ENCODE data around the gene PHF21B.
"Not testable (repeated sequence)": the region's sequence is repeated elsewhere in the genome, so short reads cannot be mapped to it uniquely, and the experiment has no call there.

The PHF21B gene

DNA sequence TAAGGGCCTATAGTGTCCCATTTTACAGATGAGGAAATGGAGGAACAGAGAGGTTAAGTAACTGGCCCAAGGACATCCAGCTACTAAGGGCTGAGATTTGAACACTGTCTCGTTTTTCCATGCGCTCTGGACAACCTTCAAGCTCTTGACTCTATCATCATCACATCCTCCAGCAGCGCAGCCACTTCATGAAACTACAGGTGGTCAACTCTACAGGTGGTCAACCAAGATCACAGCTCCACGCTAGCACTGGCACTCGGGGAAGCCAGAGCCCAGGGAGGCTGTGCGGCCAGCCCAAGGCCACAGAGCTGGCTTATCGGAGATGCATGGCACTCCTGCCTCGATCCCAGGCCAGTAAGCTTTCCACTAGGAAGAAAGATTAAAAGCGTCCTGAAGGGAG is 40.0 kb downstream of the PHF21B start:
- Histone ChIP-seq H3K9ac (ENCODE audit: low read length) (no peak overlapping the region), H3K27me3 (ENCODE audit: control insufficient read depth, insufficient read depth, low read length) (no peaks in the 10 kb centered on the region), H3K9me3 (ENCODE audit: control insufficient read depth, low read length) (no peaks in the 10 kb centered on the region), H3K4me1 (ENCODE audit: control insufficient read depth, insufficient read depth, low read length) (no peaks in the 10 kb centered on the region), H3K4me3 (ENCODE audit: low read length) (no peak overlapping the region), H3K36me3 (ENCODE audit: control insufficient read depth, insufficient read depth, low read length) (no peaks in the 10 kb centered on the region)

DNA sequence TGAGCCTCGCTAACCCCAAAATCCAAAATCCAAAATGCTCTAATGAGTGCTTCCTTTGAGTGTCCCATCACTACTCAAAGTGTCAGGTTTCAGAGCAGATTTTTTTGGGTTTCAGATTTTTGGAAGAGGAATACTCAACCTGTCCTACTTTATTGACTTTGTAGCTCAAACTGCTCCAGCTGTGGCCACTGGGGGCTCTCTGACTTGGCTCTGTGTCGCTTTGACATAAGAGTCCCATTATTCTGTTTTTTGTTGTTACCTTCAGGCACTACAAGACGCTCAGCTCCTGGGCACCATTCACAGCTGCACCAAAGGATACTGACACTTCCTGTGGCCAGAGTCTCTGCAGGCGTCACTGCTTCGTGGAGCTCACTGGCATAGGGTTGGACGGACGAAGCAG is 41.1 kb downstream of the PHF21B start:
- Histone ChIP-seq H3K4me3 (ENCODE audit: low read length) (no peak overlapping the region), H3K9ac (ENCODE audit: low read length) (no peak overlapping the region), H3K4me1 (ENCODE audit: control insufficient read depth, insufficient read depth, low read length) (no peaks in the 10 kb centered on the region), H3K27me3 (ENCODE audit: control insufficient read depth, insufficient read depth, low read length) (no peaks in the 10 kb centered on the region), H3K36me3 (ENCODE audit: control insufficient read depth, insufficient read depth, low read length) (no peaks in the 10 kb centered on the region), H3K9me3 (ENCODE audit: control insufficient read depth, low read length) (no peaks in the 10 kb centered on the region)

DNA sequence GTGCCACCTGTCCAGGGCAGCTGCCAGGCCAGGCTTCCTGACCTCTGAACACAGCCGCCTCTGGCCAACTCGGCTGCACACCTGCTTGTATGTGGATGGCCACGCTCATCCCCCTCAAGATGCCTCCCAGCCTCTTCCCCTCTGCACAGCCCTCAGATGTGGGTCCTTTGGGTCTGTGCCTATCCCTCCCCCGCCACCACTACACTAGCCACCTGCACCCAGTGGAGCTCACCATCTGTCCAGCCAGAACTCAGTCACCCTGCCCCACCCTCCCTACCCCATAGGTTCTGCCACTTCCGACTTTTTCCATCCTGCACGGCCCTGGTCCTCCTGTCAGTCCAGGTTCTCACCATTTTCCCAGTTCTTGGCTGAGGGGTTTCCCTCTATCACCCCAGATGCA is 44.6 kb downstream of the PHF21B start:
- Histone ChIP-seq H3K9ac (ENCODE audit: low read length) (no peak overlapping the region), H3K9me3 (ENCODE audit: control insufficient read depth, low read length) (no peaks in the 10 kb centered on the region), H3K27me3 (ENCODE audit: control insufficient read depth, insufficient read depth, low read length) (no peaks in the 10 kb centered on the region), H3K36me3 (ENCODE audit: control insufficient read depth, insufficient read depth, low read length) (no peaks in the 10 kb centered on the region), H3K4me3 (ENCODE audit: low read length) (no peak overlapping the region), H3K4me1 (ENCODE audit: control insufficient read depth, insufficient read depth, low read length) (no peaks in the 10 kb centered on the region)

DNA sequence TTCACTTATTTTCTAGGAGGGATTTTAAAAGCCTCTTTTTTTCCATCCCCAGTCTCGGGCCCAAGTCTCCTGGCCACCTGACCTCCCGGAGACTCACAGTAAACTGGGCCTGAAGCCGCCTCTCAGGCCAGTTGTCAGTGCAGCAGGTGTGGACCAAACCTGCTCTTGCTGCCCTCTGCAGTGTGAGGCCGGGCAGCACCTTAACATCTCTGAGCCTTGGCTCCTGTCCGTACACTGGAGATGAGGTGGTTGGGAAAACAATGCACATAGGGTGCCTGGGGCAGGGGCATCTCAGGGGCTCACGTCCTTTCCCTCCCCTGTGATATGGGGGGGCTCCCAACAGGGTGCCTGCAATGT is 45.1 kb downstream of the PHF21B start:
- H3K4me3 ChIP-seq (ENCODE audit: low read length): no peak overlapping the region
- H3K36me3 ChIP-seq (ENCODE audit: control insufficient read depth, insufficient read depth, low read length): no peaks in the 10 kb centered on the region
- H3K4me1 ChIP-seq (ENCODE audit: control insufficient read depth, insufficient read depth, low read length): no peaks in the 10 kb centered on the region
- H3K9me3 ChIP-seq (ENCODE audit: control insufficient read depth, low read length): no peaks in the 10 kb centered on the region
- no peak overlapping the region for H3K9ac ChIP-seq (ENCODE audit: low read length)
- H3K27me3 ChIP-seq (ENCODE audit: control insufficient read depth, insufficient read depth, low read length): no peaks in the 10 kb centered on the region

DNA sequence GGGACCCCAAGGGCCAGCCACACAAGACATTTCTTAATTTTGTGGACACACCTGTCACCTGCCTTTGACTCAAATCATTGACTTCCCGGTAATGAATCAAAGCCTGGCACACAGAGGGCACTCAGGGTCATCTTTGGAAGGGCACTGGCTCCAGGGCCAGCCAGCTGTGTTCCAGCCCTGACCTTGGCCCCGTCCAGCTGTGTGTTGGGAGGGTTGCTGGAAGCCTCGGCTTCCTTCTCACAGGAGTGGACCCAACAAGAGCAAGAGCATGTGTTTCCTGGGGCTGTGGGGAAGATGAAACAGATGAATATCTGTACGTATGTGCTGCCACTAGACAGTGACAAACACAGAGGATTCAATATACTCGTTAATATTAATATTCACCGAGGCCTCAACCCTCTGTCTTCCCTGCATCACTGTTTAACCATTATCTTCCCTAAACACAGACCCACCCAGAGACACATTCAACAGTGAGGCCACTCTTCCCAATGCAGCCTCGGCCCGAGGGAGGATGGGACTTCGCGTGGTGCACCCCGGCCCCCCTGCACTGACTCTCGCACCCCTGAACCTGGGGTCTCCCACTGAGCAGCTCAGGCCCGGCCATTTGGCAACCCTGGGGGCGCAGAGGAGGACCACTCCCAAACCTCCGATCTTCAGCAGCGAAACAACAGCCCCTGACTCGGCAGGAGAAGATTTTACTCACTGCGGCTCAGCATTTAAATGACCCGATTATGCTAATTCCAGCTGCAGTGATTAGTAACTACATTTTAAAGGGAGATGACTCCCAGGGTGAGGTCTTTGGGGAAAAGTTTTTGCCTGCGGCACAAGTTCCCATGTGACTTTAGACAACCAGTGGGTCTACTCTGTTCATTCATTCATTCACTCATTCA is 45.7 kb downstream of the PHF21B start:
- H3K9me3 ChIP-seq (ENCODE audit: control insufficient read depth, low read length): no peaks in the 10 kb centered on the region
- H3K4me1 ChIP-seq (ENCODE audit: control insufficient read depth, insufficient read depth, low read length): no peaks in the 10 kb centered on the region
- no peaks in the 10 kb centered on the region for H3K36me3 ChIP-seq (ENCODE audit: control insufficient read depth, insufficient read depth, low read length)
- H3K9ac ChIP-seq (ENCODE audit: low read length): no peak overlapping the region
- no peaks in the 10 kb centered on the region for H3K27me3 ChIP-seq (ENCODE audit: control insufficient read depth, insufficient read depth, low read length)
- no peak overlapping the region for H3K4me3 ChIP-seq (ENCODE audit: low read length)

DNA sequence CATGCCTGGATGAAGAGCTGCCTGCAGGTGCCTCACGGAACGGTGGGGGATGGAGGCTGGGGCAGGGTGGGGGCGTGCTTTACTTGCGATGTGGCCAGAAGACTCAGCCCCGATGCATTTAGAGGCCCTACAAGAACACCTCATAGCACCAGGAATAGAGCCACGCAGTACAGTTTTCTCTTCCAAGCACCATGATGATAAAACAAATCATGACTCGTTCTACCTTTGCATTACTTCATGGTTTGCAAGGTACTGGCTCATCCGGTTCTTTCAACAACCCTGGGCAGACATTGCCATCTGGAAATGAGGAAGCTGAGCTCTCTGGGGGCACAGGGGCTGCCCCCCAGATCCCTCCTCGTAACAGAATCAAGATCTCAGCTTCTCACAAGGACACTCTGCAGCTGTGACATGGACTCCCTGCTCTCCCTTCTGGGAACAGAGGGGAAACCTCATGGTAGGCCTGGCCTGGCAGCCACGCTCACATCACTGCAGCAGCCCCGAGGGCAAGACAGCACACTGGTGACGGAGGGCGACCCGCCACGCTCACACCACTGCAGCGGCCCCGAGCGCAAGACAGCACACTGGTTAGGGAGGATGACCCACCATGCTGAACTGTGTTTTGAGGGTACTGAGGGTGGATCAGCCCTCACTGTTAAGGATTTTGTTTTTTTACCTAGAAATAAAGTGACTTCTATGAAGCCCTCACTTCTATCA is 46.9 kb downstream of the PHF21B start:
- H3K9me3 ChIP-seq (ENCODE audit: control insufficient read depth, low read length): no peaks in the 10 kb centered on the region
- H3K27me3 ChIP-seq (ENCODE audit: control insufficient read depth, insufficient read depth, low read length): no peaks in the 10 kb centered on the region
- H3K36me3 ChIP-seq (ENCODE audit: control insufficient read depth, insufficient read depth, low read length): no peaks in the 10 kb centered on the region
- H3K4me3 ChIP-seq (ENCODE audit: low read length): no peak overlapping the region
- no peaks in the 10 kb centered on the region for H3K4me1 ChIP-seq (ENCODE audit: control insufficient read depth, insufficient read depth, low read length)
- H3K9ac ChIP-seq (ENCODE audit: low read length): no peak overlapping the region

DNA sequence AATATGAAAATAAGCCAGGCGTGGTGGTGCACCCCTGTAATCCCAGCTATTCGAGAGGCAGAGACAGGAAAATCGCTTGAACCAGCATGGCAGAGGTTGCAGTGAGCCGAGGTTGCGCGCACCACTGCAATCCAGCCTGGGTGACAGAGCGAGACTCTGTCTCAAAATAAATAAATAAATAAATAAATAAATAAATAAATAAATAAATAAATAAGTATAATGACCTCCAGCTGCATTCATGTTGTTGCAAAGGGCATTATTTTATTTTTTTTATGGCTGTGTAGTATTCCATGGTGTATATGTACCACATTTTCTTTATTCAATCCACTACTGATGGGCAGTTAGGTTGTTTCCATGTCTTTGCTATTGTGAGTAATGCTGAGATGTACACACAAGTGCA is 48.1 kb downstream of the PHF21B start:
- not testable (repeated sequence) for H3K4me3 ChIP-seq (ENCODE audit: low read length); H3K4me1 ChIP-seq (ENCODE audit: control insufficient read depth, insufficient read depth, low read length); H3K9ac ChIP-seq (ENCODE audit: low read length); H3K9me3 ChIP-seq (ENCODE audit: control insufficient read depth, low read length); H3K36me3 ChIP-seq (ENCODE audit: control insufficient read depth, insufficient read depth, low read length); H3K27me3 ChIP-seq (ENCODE audit: control insufficient read depth, insufficient read depth, low read length)

DNA sequence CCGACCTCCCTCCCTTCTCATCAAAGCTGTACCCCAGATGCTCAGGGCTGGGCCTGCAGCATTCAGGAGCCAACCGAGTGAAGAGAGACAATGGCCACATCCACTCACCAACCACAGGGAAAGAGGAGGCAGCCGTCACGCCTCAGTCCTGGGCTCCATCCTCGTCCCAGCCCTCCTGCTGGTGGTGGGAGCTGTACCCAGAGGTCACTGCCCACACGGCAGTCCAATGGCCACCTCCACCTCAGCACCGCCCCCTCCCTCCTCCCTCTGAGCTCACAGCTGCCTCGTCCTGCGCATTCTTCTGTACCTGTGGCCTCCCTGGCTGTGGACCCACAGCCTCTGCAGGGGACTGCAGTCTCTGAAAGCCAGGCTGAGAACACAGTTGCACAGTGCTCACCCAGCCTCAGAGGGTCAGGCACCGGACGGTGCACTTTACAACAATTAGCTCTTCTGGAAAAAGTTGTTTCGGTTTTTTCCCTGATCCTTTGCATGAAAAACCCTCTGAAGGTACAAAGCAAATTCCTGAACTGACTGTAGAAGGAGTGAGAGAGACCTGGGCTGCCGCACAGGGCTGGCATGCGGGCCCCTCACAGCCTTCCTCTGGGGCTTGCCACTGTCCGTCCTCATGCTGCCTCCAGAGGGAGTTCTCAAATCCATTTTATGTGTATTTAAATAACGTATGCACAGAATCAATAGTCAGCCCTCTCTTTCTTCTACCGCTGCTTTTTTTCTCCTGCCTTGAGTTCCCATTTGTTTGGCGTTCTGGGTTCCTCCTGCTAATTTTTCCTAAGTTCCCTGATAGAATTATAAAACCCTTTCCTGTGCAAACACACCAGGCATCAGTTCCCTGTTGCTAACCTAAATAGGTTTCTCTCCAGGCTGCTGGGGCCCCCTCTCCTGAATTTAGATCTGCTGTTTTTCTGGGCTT is 52.7 kb downstream of the PHF21B start:
- no peaks in the 10 kb centered on the region for H3K9me3 ChIP-seq (ENCODE audit: control insufficient read depth, low read length)
- no peaks in the 10 kb centered on the region for H3K36me3 ChIP-seq (ENCODE audit: control insufficient read depth, insufficient read depth, low read length)
- H3K4me1 ChIP-seq (ENCODE audit: control insufficient read depth, insufficient read depth, low read length): no peaks in the 10 kb centered on the region
- no peaks in the 10 kb centered on the region for H3K27me3 ChIP-seq (ENCODE audit: control insufficient read depth, insufficient read depth, low read length)
- H3K4me3 ChIP-seq (ENCODE audit: low read length): no peak overlapping the region
- no peak overlapping the region for H3K9ac ChIP-seq (ENCODE audit: low read length)

DNA sequence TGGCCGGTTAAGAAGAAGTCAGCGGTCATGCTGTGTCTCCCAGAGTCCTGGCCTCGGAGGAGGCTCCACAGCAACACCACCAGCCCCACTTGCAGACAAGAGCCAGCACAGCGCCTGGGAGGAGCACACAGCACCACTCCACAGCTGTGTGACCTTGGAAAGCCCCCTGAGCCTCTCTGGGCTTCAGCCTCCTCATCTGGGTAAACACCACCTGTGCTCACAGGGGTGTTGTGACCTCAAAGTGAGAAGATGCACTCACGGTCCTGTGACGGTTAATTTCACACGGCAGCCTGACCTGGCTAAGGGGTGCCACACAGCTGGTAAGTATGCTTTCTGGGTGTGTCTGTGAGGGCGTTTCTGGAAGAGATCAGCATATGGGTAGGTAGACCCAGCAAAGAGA is 54.7 kb downstream of the PHF21B start:
- H3K27me3 ChIP-seq (ENCODE audit: control insufficient read depth, insufficient read depth, low read length): no peaks in the 10 kb centered on the region

DNA sequence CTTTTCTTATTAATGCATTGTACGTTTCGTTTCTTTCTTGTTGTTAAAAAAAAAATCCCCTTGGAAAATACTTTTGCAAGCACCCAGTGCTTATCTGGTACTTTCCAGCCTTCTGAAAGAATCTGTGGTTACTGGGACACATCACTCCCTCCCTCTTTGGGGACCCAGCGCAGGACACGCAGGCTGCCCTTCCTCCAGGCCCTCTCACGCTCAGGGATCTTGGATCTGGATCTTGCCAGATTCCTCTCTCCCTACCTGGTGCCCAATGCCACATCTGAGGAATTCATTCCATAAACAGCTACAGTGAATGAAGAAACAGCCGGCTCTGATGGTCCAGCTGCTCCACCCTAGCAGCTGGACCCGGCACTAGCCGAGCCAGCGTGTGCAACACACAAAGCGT is 55.7 kb downstream of the PHF21B start:
- Histone ChIP-seq H3K9ac (ENCODE audit: low read length) (no peak overlapping the region), H3K27me3 (ENCODE audit: control insufficient read depth, insufficient read depth, low read length) (no peaks in the 10 kb centered on the region), H3K4me1 (ENCODE audit: control insufficient read depth, insufficient read depth, low read length) (no peaks in the 10 kb centered on the region), H3K36me3 (ENCODE audit: control insufficient read depth, insufficient read depth, low read length) (no peaks in the 10 kb centered on the region), H3K9me3 (ENCODE audit: control insufficient read depth, low read length) (no peaks in the 10 kb centered on the region), H3K4me3 (ENCODE audit: low read length) (no peak overlapping the region)

More for the DNA sequence above, 54.7 kb downstream of the PHF21B start:
- no peaks in the 10 kb centered on the region for H3K9me3 ChIP-seq (ENCODE audit: control insufficient read depth, low read length)
- H3K4me1 ChIP-seq (ENCODE audit: control insufficient read depth, insufficient read depth, low read length): no peaks in the 10 kb centered on the region
- no peaks in the 10 kb centered on the region for H3K36me3 ChIP-seq (ENCODE audit: control insufficient read depth, insufficient read depth, low read length)
- H3K4me3 ChIP-seq (ENCODE audit: low read length): no peak overlapping the region
- H3K9ac ChIP-seq (ENCODE audit: low read length): no peak overlapping the region

DNA sequence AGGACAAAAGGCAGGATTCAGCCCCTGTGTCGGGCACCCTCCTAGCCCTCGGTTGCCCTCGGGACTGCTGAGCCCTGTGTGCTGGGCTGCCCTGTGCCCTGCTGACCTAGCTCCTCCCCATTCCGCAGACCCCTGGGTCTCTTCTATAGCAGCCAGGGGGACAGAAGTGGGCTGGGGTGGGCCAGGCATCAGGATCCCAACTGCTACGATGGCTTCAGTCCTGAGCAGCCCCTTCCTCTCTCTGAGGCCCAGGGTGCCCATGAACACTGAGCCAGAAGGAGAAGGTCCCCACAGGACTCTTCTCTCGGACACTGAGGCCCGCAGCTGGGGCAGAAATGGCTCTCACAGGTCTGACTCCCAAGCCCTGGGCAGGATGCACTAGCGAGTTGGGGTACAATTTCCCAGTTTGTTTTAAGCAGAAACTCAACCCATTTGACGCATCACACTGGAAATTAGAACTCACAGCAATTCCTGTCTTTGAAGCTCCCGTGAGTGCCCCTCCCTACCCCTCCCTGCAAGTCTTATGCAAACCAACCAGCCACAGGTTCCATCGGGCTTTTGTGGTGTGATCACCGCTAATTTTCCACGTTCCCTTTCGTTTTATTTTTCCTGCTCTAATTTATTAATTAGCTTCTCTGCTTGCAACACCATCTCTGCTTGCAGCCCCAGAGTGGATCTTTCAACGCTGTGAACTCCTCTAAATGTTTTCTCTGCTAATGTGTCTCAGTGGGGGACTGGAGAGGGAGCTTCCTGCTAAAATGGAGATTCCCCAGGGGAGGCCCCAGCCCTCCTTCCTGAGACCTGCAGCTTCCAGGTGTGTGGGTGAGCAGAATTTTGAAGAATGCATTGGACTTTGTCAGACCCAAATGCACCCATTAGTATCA is 56.7 kb downstream of the PHF21B start:
- Histone ChIP-seq H3K9me3 (ENCODE audit: control insufficient read depth, low read length) (no peaks in the 10 kb centered on the region), H3K9ac (ENCODE audit: low read length) (no peak overlapping the region), H3K4me1 (ENCODE audit: control insufficient read depth, insufficient read depth, low read length) (no peaks in the 10 kb centered on the region), H3K27me3 (ENCODE audit: control insufficient read depth, insufficient read depth, low read length) (no peaks in the 10 kb centered on the region), H3K4me3 (ENCODE audit: low read length) (no peak overlapping the region), H3K36me3 (ENCODE audit: control insufficient read depth, insufficient read depth, low read length) (no peaks in the 10 kb centered on the region)
